Effector memory CD4-positive, alpha-beta T cell (primary cell): ENCODE results near the gene PPP1CB.

ENCODE experiments used
- DNase-seq, 3 donors: peaks; one replicate each; pipeline ENCODE4 v3.0.0-alpha.2; 2020
- H3K27ac ChIP-seq: 2 replicates; pipeline ENCODE4 v1.7.0; 2013; ENCODE audit warnings: mild to moderate bottlenecking, low read length, moderate library complexity; ENCODE audit not compliant: insufficient read depth, poor library complexity, severe bottlenecking
- H3K27me3 ChIP-seq: replicated peaks from 2 replicates; pipeline ENCODE4 v1.7.0; 2013; ENCODE audit warnings: mild to moderate bottlenecking, low read length; ENCODE audit not compliant: insufficient read depth, control insufficient read depth, poor library complexity, severe bottlenecking
- H3K36me3 ChIP-seq: 2 replicates; pipeline ENCODE4 v1.7.0; 2013; ENCODE audit warnings: mild to moderate bottlenecking, low read length, moderate library complexity; ENCODE audit not compliant: control insufficient read depth, insufficient read depth
- H3K4me1 ChIP-seq: 2 replicates; pipeline ENCODE4 v1.7.0; 2013; ENCODE audit warnings: low read length, mild to moderate bottlenecking; ENCODE audit not compliant: control insufficient read depth, insufficient read depth, poor library complexity, severe bottlenecking
- H3K4me3 ChIP-seq: 2 replicates; pipeline ENCODE4 v1.7.0; 2013; ENCODE audit warnings: low read length, low read depth, mild to moderate bottlenecking; ENCODE audit not compliant: insufficient read depth, poor library complexity, severe bottlenecking
- H3K9me3 ChIP-seq: 2 replicates; pipeline ENCODE4 v1.7.0; 2013; ENCODE audit warnings: mild to moderate bottlenecking, low read length, moderate library complexity; ENCODE audit not compliant: control insufficient read depth

Gene PPP1CB

GRCh38 chr2:28833740-28834470 lies 82.3 kb downstream of the PPP1CB start:
- no peak overlapping the region for H3K27ac ChIP-seq
- H3K4me3 ChIP-seq, result no peak overlapping the region
- no peaks in the 10 kb centered on the region for H3K9me3 ChIP-seq
- H3K4me1 ChIP-seq, result no peaks in the 10 kb centered on the region
- no peaks in the 10 kb centered on the region for H3K36me3 ChIP-seq
- no peak for DNase-seq
- no peaks in the 10 kb centered on the region for H3K27me3 ChIP-seq

GRCh38 chr2:28835781-28836180 lies 84.2 kb downstream of the PPP1CB start:
- DNase-seq, result no peak
- Histone ChIP-seq H3K4me1 (no peaks in the 10 kb centered on the region), H3K9me3 (no peaks in the 10 kb centered on the region), H3K27me3 (no peaks in the 10 kb centered on the region), H3K4me3 (no peak overlapping the region), H3K27ac (no peak overlapping the region), H3K36me3 (no peaks in the 10 kb centered on the region)

GRCh38 chr2:28838971-28839370 lies 87.3 kb downstream of the PPP1CB start:
- no peak overlapping the region for H3K4me3 ChIP-seq
- H3K27ac ChIP-seq, result no peak overlapping the region
- H3K9me3 ChIP-seq, result no peaks in the 10 kb centered on the region
- H3K36me3 ChIP-seq, result no peaks in the 10 kb centered on the region
- H3K27me3 ChIP-seq, result no peaks in the 10 kb centered on the region
- DNase-seq, result no peak
- H3K4me1 ChIP-seq, result no peaks in the 10 kb centered on the region

GRCh38 chr2:28842042-28842441 lies 90.4 kb downstream of the PPP1CB start:
- Histone ChIP-seq H3K9me3 (no peaks in the 10 kb centered on the region), H3K27me3 (no peaks in the 10 kb centered on the region), H3K36me3 (no peaks in the 10 kb centered on the region), H3K4me3 (no peak overlapping the region), H3K27ac (no peak overlapping the region), H3K4me1 (no peaks in the 10 kb centered on the region)
- no peak for DNase-seq
